GM12878 (cell line): ENCODE measurements around the gene COL28A1. TPM values are rescaled to one million over a fixed set of nuclear protein-coding genes. Genes with fewer than 3 reads are reported as not detected.

Source experiments
- ATAC-seq: fragments of 200-7000 bp; cut with Tn5 transposase; 3 replicates; pipeline ENCODE4 v1.9.1; 2020; ENCODE audit warnings: mild to moderate bottlenecking, moderate library complexity
- BruUV-seq: library from RNA; stranded (reverse); fragments of 400-500 nt; replicated peaks from 2 replicates; lab custom pipeline; 2021; lab: Mats Ljungman, UMichigan
- CTCF ChIA-PET: fragments of 300-600 bp; sonication (Branson Sonifier 250); formaldehyde crosslinking; extraction: SDS; loops from one replicate; lab custom pipeline; 2021; ENCODE audit warnings: inconsistent platforms; lab: Yijun Ruan, JAX
- POLR2A ChIA-PET: fragments of 350-600 bp; formaldehyde crosslinking; extraction: SDS; loops from one replicate; lab custom pipeline; 2021; ENCODE audit warnings: inconsistent platforms; lab: Charles Lee
- RAD21 ChIA-PET: fragments of 300-600 bp; sonication (Branson Sonifier 250); formaldehyde crosslinking; loops from one replicate; lab custom pipeline; 2023; ENCODE audit warnings: antibody characterized with exemption; ENCODE audit not compliant: unreplicated experiment; lab: Charles Lee
- SMC1A ChIA-PET: fragments of 300-600 bp; sonication (Branson Sonifier 250); formaldehyde crosslinking; loops from one replicate; lab custom pipeline; 2023; ENCODE audit not compliant: unreplicated experiment, uncharacterized antibody; lab: Charles Lee
- DNase-seq: peaks from one replicate; pipeline ENCODE4 v3.0.0-alpha.2; 2011; ENCODE audit warnings: low read depth, low spot score
- FAIRE-seq: peaks from 3 replicates; lab custom pipeline; 2011; peaks lifted over from hg19 to GRCh38; lab: Jason Lieb, UNC
- H2AFZ ChIP-seq: 2 replicates; pipeline ENCODE4 v1.6.0; 2011; ENCODE audit warnings: low read depth, low read length, control low read depth; ENCODE audit not compliant: control insufficient read depth
- H3K27ac ChIP-seq: 2 replicates; pipeline ENCODE4 v1.5.1; 2011; ENCODE audit warnings: control low read depth; ENCODE audit not compliant: control insufficient read depth, insufficient read depth
- H3K27me3 ChIP-seq, 2 experiments: replicated peaks in 1 of 2; 2 replicates each; pipeline versions ENCODE4 v1.6.0 to v1.6.1; 2011; ENCODE audit warnings: low read length in 1 of 2; ENCODE audit not compliant: control insufficient read depth in 2 of 2, insufficient read depth in 2 of 2
- H3K36me3 ChIP-seq, 2 experiments: 2 replicates each; pipeline ENCODE4 v1.5.1; 2011; ENCODE audit warnings: low read length in 1 of 2; ENCODE audit not compliant: control insufficient read depth in 2 of 2, insufficient read depth in 2 of 2
- H3K4me1 ChIP-seq: 2 replicates; pipeline ENCODE4 v1.6.1; 2011; ENCODE audit warnings: mild to moderate bottlenecking, low read length, moderate library complexity, mixed read lengths; ENCODE audit not compliant: control insufficient read depth, insufficient read depth
- H3K4me2 ChIP-seq: 2 replicates; pipeline ENCODE4 v1.6.0; 2011; ENCODE audit warnings: control low read depth; ENCODE audit not compliant: control insufficient read depth, insufficient read depth
- H3K4me3 ChIP-seq: fragments of 200-600 bp; sonication (generic); 2 replicates; pipeline ENCODE4 v1.5.1; 2016
- H3K79me2 ChIP-seq: 2 replicates; pipeline ENCODE4 v1.6.0; 2011; ENCODE audit warnings: low read length; ENCODE audit not compliant: control insufficient read depth, insufficient read depth
- H3K9ac ChIP-seq: 2 replicates; pipeline ENCODE4 v1.8.0; 2011; ENCODE audit warnings: low read length, control low read depth, mixed read lengths; ENCODE audit not compliant: control insufficient read depth, insufficient read depth
- H3K9me3 ChIP-seq: replicated peaks from 3 replicates; pipeline ENCODE4 v1.5.1; 2011; ENCODE audit warnings: mild to moderate bottlenecking, low read length; ENCODE audit not compliant: control insufficient read depth, insufficient read depth
- H4K20me1 ChIP-seq: 2 replicates; pipeline ENCODE4 v1.6.0; 2011; ENCODE audit not compliant: control insufficient read depth, insufficient read depth
- ATF7 ChIP-seq: fragments of 450-650 bp; IDR thresholded peaks from 2 replicates; pipeline ENCODE4 v1.6.1; 2016; ENCODE audit warnings: low read depth, mild to moderate bottlenecking
- HDGF ChIP-seq: fragments of 450-650 bp; IDR thresholded peaks from 2 replicates; pipeline ENCODE4 v1.6.1; 2016; ENCODE audit warnings: antibody characterized with exemption
- MEF2B ChIP-seq: fragments of 450-650 bp; IDR thresholded peaks from 2 replicates; pipeline ENCODE4 v1.6.1; 2018; ENCODE audit warnings: mild to moderate bottlenecking, moderate library complexity; ENCODE audit not compliant: partially characterized antibody, poor library complexity, severe bottlenecking
- RCOR1 ChIP-seq: conservative IDR thresholded peaks from 2 replicates; pipeline ENCODE4 v1.6.1; 2012; ENCODE audit warnings: low read depth, low read length, improper control_type of control experiment
- WGBS: methylation state at CpG from one replicate; pipeline ENCODE4 v1.1.6; 2016; ENCODE audit warnings: low lambda C conversion rate; ENCODE audit not compliant: insufficient replicate concordance, insufficient coverage; ENCODE audit errors: missing lambda C conversion rate; 5-methylcytosine and 5-hydroxymethylcytosine counted together
- in situ Hi-C: fragments of 300-500 bp; cut with MboI; formaldehyde crosslinking; loops from 9 replicates; pipeline ENCODE4 v1.14.3; 2018; ENCODE audit warnings: mixed read lengths
- intact Hi-C: fragments of 100-400 bp; cut with micrococcal nuclease; formaldehyde crosslinking; loops from one replicate; pipeline ENCODE4 v1.14.2; 2022; ENCODE audit not compliant: unreplicated experiment
- polyA plus RNA-seq, 11 experiments: library from polyadenylated mRNA; depleted of rRNA in 4 of 11; unstranded in 6 of 11; stranded (reverse) in 5 of 11; fragments of >200 nt; fragmentation: Nextera tagmentation in 4 of 11; fragmentation: Illumina TruSeq in 1 of 11; extraction: Ambion mirVana in 4 of 11; extraction: Trizol in 1 of 11; gene quantifications; 1 replicate in 1 of 11; 2 replicates in 10 of 11; pipeline versions ENCODE4 v1.2.1 to v1.2.3, GENCODE V29; 2011 to 2016; ENCODE audit warnings: inconsistent platforms in 2 of 11, missing spikeins in 2 of 11, low read depth in 1 of 11
- total RNA-seq, 4 experiments: library from RNA; depleted of rRNA in 3 of 4; stranded (reverse); fragments of >200 nt in 3 of 4; fragmentation: Illumina TruSeq in 1 of 4; extraction: Trizol in 1 of 4; gene quantifications; 2 replicates each; pipeline versions ENCODE4 v1.2.1 to v1.2.3, GENCODE V29; 2013 to 2021
- TF ChIP-seq, protein P1 (sequence below): fragments of 150-350 bp; IDR thresholded peaks from 2 replicates; pipeline ENCODE4 v1.6.1; 2016; ENCODE audit warnings: low read depth, low read length
- TF ChIP-seq, protein P2 (sequence below): IDR thresholded peaks from 2 replicates; pipeline ENCODE4 v1.6.1; 2012; ENCODE audit warnings: low read depth, low read length, improper control_type of control experiment

COL28A1 gene
- total and polyA plus RNA-seq, 10 of the 15 experiments (the other 5 are each of a cell fraction or from before 2014, with no cell fraction given) = 0.05 to 0.22 TPM; not detected in 8

DNA sequence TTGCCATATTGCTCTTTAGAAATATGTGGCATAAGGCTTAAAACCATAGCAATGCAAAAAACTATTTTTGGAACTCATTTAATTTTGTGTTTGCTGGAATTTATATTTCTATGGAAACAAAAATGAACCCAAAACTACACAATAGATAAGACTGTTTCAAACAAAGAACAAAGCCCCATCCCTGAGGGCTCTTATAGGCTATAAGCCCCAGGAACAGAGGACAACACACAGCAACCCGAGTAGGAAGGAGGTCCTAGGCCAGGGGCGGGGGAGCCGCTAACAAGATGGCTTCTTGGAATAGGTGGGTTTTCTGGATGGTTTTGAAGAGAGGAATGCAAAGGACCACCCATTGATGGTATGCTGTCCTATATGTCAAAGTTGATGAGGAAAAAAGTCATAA lies 8.6 kb downstream of the COL28A1 start:
- intact Hi-C loops = no loop called here
- ChIA-PET CTCF (no interaction called here), RAD21 (no interaction called here), POLR2A (no interaction called here), SMC1A (no interaction called here)
- FAIRE-seq (no peak), ATAC-seq (no peak), DNase-seq (no peak)
- H3K4me2 ChIP-seq = no peak overlapping the region
- no peak overlapping the region for H2AFZ ChIP-seq
- 67% methylated on average over 3 of the region's 3 CpGs for WGBS
- no peak overlapping the region for H3K9ac ChIP-seq
- H3K4me3 ChIP-seq = no peak overlapping the region
- in situ Hi-C loops = no loop called here
- no peak for TF ChIP-seq MEF2B
- no peaks in the 10 kb centered on the region for H3K79me2 ChIP-seq
- no peaks in the 10 kb centered on the region for H3K36me3 ChIP-seq
- no peaks in the 10 kb centered on the region for H3K9me3 ChIP-seq
- H4K20me1 ChIP-seq = no peaks in the 10 kb centered on the region
- H3K27ac ChIP-seq = no peak overlapping the region
- no peaks in the 10 kb centered on the region; a peak in 2 of 4 replicates for H3K27me3 ChIP-seq
- H3K4me1 ChIP-seq = no peaks in the 10 kb centered on the region
- no TSS peak for BruUV-seq

GRCh38 chr7:7526006-7526405 lies 9.7 kb downstream of the COL28A1 start:
- BruUV-seq = no TSS peak
- FAIRE-seq = no peak
- TF ChIP-seq, protein P1, sequence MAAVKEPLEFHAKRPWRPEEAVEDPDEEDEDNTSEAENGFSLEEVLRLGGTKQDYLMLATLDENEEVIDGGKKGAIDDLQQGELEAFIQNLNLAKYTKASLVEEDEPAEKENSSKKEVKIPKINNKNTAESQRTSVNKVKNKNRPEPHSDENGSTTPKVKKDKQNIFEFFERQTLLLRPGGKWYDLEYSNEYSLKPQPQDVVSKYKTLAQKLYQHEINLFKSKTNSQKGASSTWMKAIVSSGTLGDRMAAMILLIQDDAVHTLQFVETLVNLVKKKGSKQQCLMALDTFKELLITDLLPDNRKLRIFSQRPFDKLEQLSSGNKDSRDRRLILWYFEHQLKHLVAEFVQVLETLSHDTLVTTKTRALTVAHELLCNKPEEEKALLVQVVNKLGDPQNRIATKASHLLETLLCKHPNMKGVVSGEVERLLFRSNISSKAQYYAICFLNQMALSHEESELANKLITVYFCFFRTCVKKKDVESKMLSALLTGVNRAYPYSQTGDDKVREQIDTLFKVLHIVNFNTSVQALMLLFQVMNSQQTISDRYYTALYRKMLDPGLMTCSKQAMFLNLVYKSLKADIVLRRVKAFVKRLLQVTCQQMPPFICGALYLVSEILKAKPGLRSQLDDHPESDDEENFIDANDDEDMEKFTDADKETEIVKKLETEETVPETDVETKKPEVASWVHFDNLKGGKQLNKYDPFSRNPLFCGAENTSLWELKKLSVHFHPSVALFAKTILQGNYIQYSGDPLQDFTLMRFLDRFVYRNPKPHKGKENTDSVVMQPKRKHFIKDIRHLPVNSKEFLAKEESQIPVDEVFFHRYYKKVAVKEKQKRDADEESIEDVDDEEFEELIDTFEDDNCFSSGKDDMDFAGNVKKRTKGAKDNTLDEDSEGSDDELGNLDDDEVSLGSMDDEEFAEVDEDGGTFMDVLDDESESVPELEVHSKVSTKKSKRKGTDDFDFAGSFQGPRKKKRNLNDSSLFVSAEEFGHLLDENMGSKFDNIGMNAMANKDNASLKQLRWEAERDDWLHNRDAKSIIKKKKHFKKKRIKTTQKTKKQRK = no peak
- TF ChIP-seq HDGF (no peak), ATF7 (no peak), RCOR1 (no peak)
- TF ChIP-seq, protein P2, sequence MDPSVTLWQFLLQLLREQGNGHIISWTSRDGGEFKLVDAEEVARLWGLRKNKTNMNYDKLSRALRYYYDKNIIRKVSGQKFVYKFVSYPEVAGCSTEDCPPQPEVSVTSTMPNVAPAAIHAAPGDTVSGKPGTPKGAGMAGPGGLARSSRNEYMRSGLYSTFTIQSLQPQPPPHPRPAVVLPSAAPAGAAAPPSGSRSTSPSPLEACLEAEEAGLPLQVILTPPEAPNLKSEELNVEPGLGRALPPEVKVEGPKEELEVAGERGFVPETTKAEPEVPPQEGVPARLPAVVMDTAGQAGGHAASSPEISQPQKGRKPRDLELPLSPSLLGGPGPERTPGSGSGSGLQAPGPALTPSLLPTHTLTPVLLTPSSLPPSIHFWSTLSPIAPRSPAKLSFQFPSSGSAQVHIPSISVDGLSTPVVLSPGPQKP = no peak
- Histone ChIP-seq H3K4me2 (no peak overlapping the region), H3K9ac (no peak overlapping the region), H4K20me1 (no peaks in the 10 kb centered on the region), H3K4me3 (no peak overlapping the region), H3K4me1 (no peaks in the 10 kb centered on the region), H3K27me3 (no peaks in the 10 kb centered on the region; a peak in 2 of 4 replicates), H3K79me2 (no peaks in the 10 kb centered on the region), H2AFZ (no peak overlapping the region), H3K36me3 (no peaks in the 10 kb centered on the region), H3K27ac (no peak overlapping the region), H3K9me3 (no peaks in the 10 kb centered on the region)
- WGBS = 57% methylated on average over 2 of the region's 2 CpGs
- in situ Hi-C loops = no loop called here
- DNase-seq = no peak
- ChIA-PET SMC1A (no interaction called here), RAD21 (no interaction called here), CTCF (interaction anchor here (0.8 to 0.9 kb wide), 2 partner anchors 9 to 344 kb away, joined by 3 to 4 read pairs; partner anchors contain the start of gene C1GALT1), POLR2A (interaction anchor here (0.5 to 0.6 kb wide), 2 partner anchors 12 to 1469 kb away, joined by 3 read pairs; no protein-coding TSS in a partner anchor)
- ATAC-seq = no peak
- intact Hi-C loops = no loop called here
